HG02938 (cell line): ENCODE results near the gene PAX5.

Experiments
- ATAC-seq: cut with Tn5 transposase; IDR thresholded peaks from one replicate; pipeline ENCODE4 v1.9.1; 2021; ENCODE audit warnings: mild to moderate bottlenecking, moderate library complexity; ENCODE audit not compliant: unreplicated experiment

Gene PAX5

DNA sequence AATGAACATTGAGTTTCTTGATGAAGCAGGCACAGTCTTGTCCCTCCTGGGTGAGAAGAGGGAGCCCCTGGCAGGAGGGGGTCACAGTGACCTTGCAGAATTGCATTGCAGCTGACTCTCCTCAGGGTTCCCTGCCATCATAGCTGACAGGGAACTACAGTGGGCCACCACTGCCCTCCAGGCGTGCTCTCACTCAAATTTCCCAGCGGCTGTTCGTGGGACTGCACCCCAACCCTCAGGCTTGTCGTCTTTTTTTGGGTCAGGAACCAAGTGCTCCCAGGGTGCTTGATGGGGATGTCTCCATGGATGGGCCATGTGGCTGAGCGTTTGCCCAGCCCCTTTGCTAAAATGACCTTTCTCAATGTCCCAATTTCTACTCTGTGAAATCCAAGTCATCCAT lies 245.5 kb downstream of the PAX5 start:
- no peak for ATAC-seq

DNA sequence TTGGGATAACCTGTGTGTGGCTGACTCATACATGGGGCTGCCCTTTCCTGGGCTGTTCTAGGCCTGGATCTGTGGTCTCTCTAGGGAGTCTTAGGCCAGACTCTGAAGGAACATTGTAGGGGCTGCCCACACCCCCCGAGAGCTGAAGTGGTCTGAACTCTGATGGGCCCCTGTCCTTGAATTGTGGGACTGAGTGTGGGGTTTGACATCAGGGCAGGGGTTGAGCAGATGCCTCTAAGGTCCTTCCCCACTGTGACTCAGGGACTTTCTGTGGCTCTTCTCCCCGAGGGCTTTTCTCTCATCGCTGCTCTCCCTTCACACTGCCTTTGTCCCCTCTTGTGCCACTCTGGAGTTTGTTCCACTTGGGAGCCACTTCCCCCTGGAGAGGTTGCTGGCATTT lies 246.4 kb downstream of the PAX5 start:
- no peak for ATAC-seq
